ENCODE results near the gene RCAN1.
"Not testable (repeated sequence)": the region's sequence is repeated elsewhere in the genome, so short reads cannot be mapped to it uniquely, and the experiment has no call there.

RCAN1 gene

GRCh38 chr21:34568801-34569200, 46.1 kb downstream of the RCAN1 start:
- DNase-seq (ENCODE audit: low spot score), result not testable (repeated sequence)

GRCh38 chr21:34567604-34568155, 47.2 kb downstream of the RCAN1 start:
- no peak for DNase-seq (ENCODE audit: low spot score)

GRCh38 chr21:34565238-34565637, 49.7 kb downstream of the RCAN1 start:
- no peak for DNase-seq (ENCODE audit: low spot score)

- DNase-seq (ENCODE audit: low spot score), result not testable (repeated sequence)
Observed at GRCh38 chr21:34563370-34563769, 51.5 kb downstream of the RCAN1 start.

GRCh38 chr21:34561806-34562205, 53.1 kb downstream of the RCAN1 start:
- no peak for DNase-seq (ENCODE audit: low spot score)

- DNase-seq (ENCODE audit: low spot score), result no peak
Observed at GRCh38 chr21:34560609-34561008, 54.3 kb downstream of the RCAN1 start.

- DNase-seq (ENCODE audit: low spot score), result no peak
Observed at GRCh38 chr21:34560021-34560420, 54.9 kb downstream of the RCAN1 start.

GRCh38 chr21:34559089-34559631, 55.8 kb downstream of the RCAN1 start:
- DNase-seq (ENCODE audit: low spot score), result no peak

GRCh38 chr21:34558166-34558565, 56.7 kb downstream of the RCAN1 start:
- DNase-seq (ENCODE audit: low spot score), result no peak

GRCh38 chr21:34557261-34557660, 57.7 kb downstream of the RCAN1 start:
- no peak for DNase-seq (ENCODE audit: low spot score)

GRCh38 chr21:34554670-34555069, 60.2 kb downstream of the RCAN1 start:
- not testable (repeated sequence) for DNase-seq (ENCODE audit: low spot score)

GRCh38 chr21:34554227-34554626, 60.7 kb downstream of the RCAN1 start:
- DNase-seq (ENCODE audit: low spot score), result no peak

- no peak for DNase-seq (ENCODE audit: low spot score)
Observed at GRCh38 chr21:34553151-34553952, 61.6 kb downstream of the RCAN1 start.

GRCh38 chr21:34552360-34553098, 62.4 kb downstream of the RCAN1 start:
- no peak for DNase-seq (ENCODE audit: low spot score)

- no peak for DNase-seq (ENCODE audit: low spot score)
Observed at GRCh38 chr21:34550182-34550799, 64.6 kb downstream of the RCAN1 start.

- no peak for DNase-seq (ENCODE audit: low spot score)
Observed at GRCh38 chr21:34548781-34549376, 66.0 kb downstream of the RCAN1 start.

GRCh38 chr21:34546542-34546941, 68.4 kb downstream of the RCAN1 start:
- DNase-seq (ENCODE audit: low spot score), result no peak

- DNase-seq (ENCODE audit: low spot score), result no peak
Observed at GRCh38 chr21:34545079-34545884, 69.6 kb downstream of the RCAN1 start.

GRCh38 chr21:34544032-34544496, 70.8 kb downstream of the RCAN1 start:
- peak; percentile 36 for DNase-seq (ENCODE audit: low spot score)

GRCh38 chr21:34543017-34543416, 71.9 kb downstream of the RCAN1 start:
- no peak for DNase-seq (ENCODE audit: low spot score)

- DNase-seq (ENCODE audit: low spot score), result no peak
Observed at GRCh38 chr21:34540206-34540605, 74.7 kb downstream of the RCAN1 start.
